ENCODE data around the gene UNC13C.

Gene UNC13C

GRCh38 chr15:54576298-54576935 is 598.2 kb downstream of the UNC13C start:
- H3K4me1 ChIP-seq (ENCODE audit: control insufficient read depth, low read length) = no peaks in the 10 kb centered on the region
- H3K36me3 ChIP-seq (ENCODE audit: control insufficient read depth, low read length) = no peaks in the 10 kb centered on the region
- H3K27me3 ChIP-seq (ENCODE audit: control insufficient read depth, low read length) = no peaks in the 10 kb centered on the region
- H3K27ac ChIP-seq (ENCODE audit: low read depth, low read length) = no peak overlapping the region
- H3K9me2 ChIP-seq (replicated peaks; ENCODE audit: control insufficient read depth, low read length) = no peaks in the 10 kb centered on the region
- H3K9me3 ChIP-seq (ENCODE audit: control insufficient read depth, insufficient read depth, low read length) = no peaks in the 10 kb centered on the region; the same call in 1 of the 2 replicates
- no peaks in the 10 kb centered on the region for H3F3A ChIP-seq (ENCODE audit: control insufficient read depth, insufficient read depth)
- no peak overlapping the region for H3K4me2 ChIP-seq (ENCODE audit: low read length)
- no peaks in the 10 kb centered on the region for H3K79me2 ChIP-seq (ENCODE audit: control insufficient read depth, low read length)
- no peaks in the 10 kb centered on the region for H4K20me1 ChIP-seq (ENCODE audit: control insufficient read depth, insufficient read depth, low read depth, low read length)
- TF ChIP-seq CTCF (IDR thresholded peaks at IDR 0.05; ENCODE audit: low read depth, low read length, poor library complexity, severe bottlenecking) (no peak), EZH2phosphoT487 (IDR thresholded peaks at IDR 0.05; ENCODE audit: borderline replicate concordance, low read length) (no peak)
- H3K4me3 ChIP-seq (ENCODE audit: low read length) = no peak overlapping the region

GRCh38 chr15:54577476-54578250 is 599.4 kb downstream of the UNC13C start:
- H3K36me3 ChIP-seq (ENCODE audit: control insufficient read depth, low read length) = no peaks in the 10 kb centered on the region
- H4K20me1 ChIP-seq (ENCODE audit: control insufficient read depth, insufficient read depth, low read depth, low read length) = no peaks in the 10 kb centered on the region
- H3K4me2 ChIP-seq (ENCODE audit: low read length) = no peak overlapping the region
- TF ChIP-seq EZH2phosphoT487 (IDR thresholded peaks at IDR 0.05; ENCODE audit: borderline replicate concordance, low read length) (no peak), CTCF (IDR thresholded peaks at IDR 0.05; ENCODE audit: low read depth, low read length, poor library complexity, severe bottlenecking) (no peak)
- H3K9me2 ChIP-seq (replicated peaks; ENCODE audit: control insufficient read depth, low read length) = no peaks in the 10 kb centered on the region
- H3K4me1 ChIP-seq (ENCODE audit: control insufficient read depth, low read length) = no peaks in the 10 kb centered on the region
- H3K27ac ChIP-seq (ENCODE audit: low read depth, low read length) = no peak overlapping the region
- no peaks in the 10 kb centered on the region; the same call in 1 of the 2 replicates for H3K9me3 ChIP-seq (ENCODE audit: control insufficient read depth, insufficient read depth, low read length)
- no peaks in the 10 kb centered on the region for H3F3A ChIP-seq (ENCODE audit: control insufficient read depth, insufficient read depth)
- no peaks in the 10 kb centered on the region for H3K79me2 ChIP-seq (ENCODE audit: control insufficient read depth, low read length)
- no peak overlapping the region for H3K4me3 ChIP-seq (ENCODE audit: low read length)
- no peaks in the 10 kb centered on the region for H3K27me3 ChIP-seq (ENCODE audit: control insufficient read depth, low read length)

DNA sequence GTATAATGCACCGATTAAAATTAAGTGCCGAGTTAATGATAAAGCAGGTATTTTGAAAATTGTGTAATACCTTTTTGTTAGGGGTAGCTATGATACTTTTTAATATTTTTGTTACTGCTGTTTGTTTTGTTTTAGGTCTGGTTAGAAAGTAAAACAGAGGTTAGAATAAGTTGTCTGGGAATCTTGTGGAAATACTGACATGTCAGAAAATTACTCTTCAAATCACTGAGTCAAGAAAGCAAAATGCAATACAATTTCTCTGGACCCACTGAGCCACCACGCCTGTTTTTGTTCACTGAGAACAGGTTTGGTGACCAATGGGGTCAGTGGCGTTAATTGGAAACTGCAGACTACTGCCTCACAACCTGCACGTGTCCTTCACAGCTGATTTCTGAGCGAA is 601.6 kb downstream of the UNC13C start:
- Histone ChIP-seq H3K9me2 (replicated peaks; ENCODE audit: control insufficient read depth, low read length) (no peaks in the 10 kb centered on the region), H3K4me1 (ENCODE audit: control insufficient read depth, low read length) (no peaks in the 10 kb centered on the region)

More for the DNA sequence above, 601.6 kb downstream of the UNC13C start:
- no peaks in the 10 kb centered on the region for H3K79me2 ChIP-seq (ENCODE audit: control insufficient read depth, low read length)
- no peaks in the 10 kb centered on the region for H3F3A ChIP-seq (ENCODE audit: control insufficient read depth, insufficient read depth)
- no peaks in the 10 kb centered on the region for H3K27me3 ChIP-seq (ENCODE audit: control insufficient read depth, low read length)
- H3K9me3 ChIP-seq (ENCODE audit: control insufficient read depth, insufficient read depth, low read length) = no peaks in the 10 kb centered on the region; the same call in 1 of the 2 replicates
- no peak overlapping the region for H3K27ac ChIP-seq (ENCODE audit: low read depth, low read length)
- TF ChIP-seq EZH2phosphoT487 (IDR thresholded peaks at IDR 0.05; ENCODE audit: borderline replicate concordance, low read length) = no peak
- no peak for TF ChIP-seq CTCF (IDR thresholded peaks at IDR 0.05; ENCODE audit: low read depth, low read length, poor library complexity, severe bottlenecking)
- no peaks in the 10 kb centered on the region for H4K20me1 ChIP-seq (ENCODE audit: control insufficient read depth, insufficient read depth, low read depth, low read length)
- H3K4me2 ChIP-seq (ENCODE audit: low read length) = no peak overlapping the region
- H3K4me3 ChIP-seq (ENCODE audit: low read length) = no peak overlapping the region
- no peaks in the 10 kb centered on the region for H3K36me3 ChIP-seq (ENCODE audit: control insufficient read depth, low read length)
